Testis (tissue), 2 donors: Measurements from ENCODE around the gene TSPAN17.

Experiments
- POLR2A ChIP-seq: fragments of 450-650 bp; IDR thresholded peaks from one replicate; pipeline ENCODE4 v1.6.1; 2017; ENCODE audit warnings: antibody characterized with exemption, mild to moderate bottlenecking, moderate library complexity
- TF ChIP-seq, protein P1 (sequence below), 3 experiments: fragments of 450-650 bp in 2 of 3; fragments of 200-600 bp in 1 of 3; sonication (generic) in 1 of 3; IDR thresholded peaks; one replicate each; pipeline ENCODE4 v1.5.1; 2016 to 2019; ENCODE audit warnings: antibody characterized with exemption in 3 of 3, mild to moderate bottlenecking in 2 of 3, moderate library complexity in 1 of 3

DNA sequence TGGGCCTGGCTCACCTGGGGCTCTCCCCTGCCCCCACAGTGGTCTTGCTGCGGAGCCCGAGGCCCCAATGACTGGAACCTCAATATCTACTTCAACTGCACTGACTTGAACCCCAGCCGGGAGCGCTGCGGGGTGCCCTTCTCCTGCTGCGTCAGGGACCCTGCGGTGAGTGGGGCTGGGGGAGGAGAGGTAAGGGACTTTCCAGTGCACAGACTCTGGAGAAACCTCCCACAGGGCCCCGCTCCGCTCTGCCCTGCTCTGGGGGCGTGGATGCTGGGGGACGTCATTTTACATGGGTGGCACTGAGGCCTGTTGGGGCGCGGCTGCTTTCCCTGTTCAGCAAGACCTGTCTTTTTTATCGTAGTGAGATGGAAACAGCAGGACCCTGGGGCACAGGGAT lies 7.6 kb downstream of the TSPAN17 start:
- TF ChIP-seq POLR2A = no peak
- TF ChIP-seq, protein P1, sequence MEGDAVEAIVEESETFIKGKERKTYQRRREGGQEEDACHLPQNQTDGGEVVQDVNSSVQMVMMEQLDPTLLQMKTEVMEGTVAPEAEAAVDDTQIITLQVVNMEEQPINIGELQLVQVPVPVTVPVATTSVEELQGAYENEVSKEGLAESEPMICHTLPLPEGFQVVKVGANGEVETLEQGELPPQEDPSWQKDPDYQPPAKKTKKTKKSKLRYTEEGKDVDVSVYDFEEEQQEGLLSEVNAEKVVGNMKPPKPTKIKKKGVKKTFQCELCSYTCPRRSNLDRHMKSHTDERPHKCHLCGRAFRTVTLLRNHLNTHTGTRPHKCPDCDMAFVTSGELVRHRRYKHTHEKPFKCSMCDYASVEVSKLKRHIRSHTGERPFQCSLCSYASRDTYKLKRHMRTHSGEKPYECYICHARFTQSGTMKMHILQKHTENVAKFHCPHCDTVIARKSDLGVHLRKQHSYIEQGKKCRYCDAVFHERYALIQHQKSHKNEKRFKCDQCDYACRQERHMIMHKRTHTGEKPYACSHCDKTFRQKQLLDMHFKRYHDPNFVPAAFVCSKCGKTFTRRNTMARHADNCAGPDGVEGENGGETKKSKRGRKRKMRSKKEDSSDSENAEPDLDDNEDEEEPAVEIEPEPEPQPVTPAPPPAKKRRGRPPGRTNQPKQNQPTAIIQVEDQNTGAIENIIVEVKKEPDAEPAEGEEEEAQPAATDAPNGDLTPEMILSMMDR (IDR thresholded peaks at IDR 0.05) = no peak
